Measurements from ENCODE around the gene EYA2. TPM values are rescaled to one million over a fixed set of nuclear protein-coding genes. Genes with fewer than 3 reads are reported as not detected.

EYA2 gene
- total RNA-seq, 6 experiments from 2014 or later = 0.14 to 0.51 (median 0.28) TPM; not detected in 1

GRCh38 chr20:47097691-47098622 lies 203.3 kb downstream of the EYA2 start:
- Mint-ChIP-seq H3K4me3 (no peak overlapping the region), H3K9me3 (peaks cover 27% of the 10 kb centered on the region), H3K36me3 (ENCODE audit: low read depth) (peaks cover 5% of the 10 kb centered on the region), H3K4me1 (ENCODE audit: low read depth) (peaks cover 6% of the 10 kb centered on the region; the same call in 1 of the 2 replicates), H3K27ac (no peak overlapping the region), H3K27me3 (ENCODE audit: insufficient read depth) (peaks cover 26% of the 10 kb centered on the region)
- no peak for DNase-seq
- TF ChIP-seq, protein P1, sequence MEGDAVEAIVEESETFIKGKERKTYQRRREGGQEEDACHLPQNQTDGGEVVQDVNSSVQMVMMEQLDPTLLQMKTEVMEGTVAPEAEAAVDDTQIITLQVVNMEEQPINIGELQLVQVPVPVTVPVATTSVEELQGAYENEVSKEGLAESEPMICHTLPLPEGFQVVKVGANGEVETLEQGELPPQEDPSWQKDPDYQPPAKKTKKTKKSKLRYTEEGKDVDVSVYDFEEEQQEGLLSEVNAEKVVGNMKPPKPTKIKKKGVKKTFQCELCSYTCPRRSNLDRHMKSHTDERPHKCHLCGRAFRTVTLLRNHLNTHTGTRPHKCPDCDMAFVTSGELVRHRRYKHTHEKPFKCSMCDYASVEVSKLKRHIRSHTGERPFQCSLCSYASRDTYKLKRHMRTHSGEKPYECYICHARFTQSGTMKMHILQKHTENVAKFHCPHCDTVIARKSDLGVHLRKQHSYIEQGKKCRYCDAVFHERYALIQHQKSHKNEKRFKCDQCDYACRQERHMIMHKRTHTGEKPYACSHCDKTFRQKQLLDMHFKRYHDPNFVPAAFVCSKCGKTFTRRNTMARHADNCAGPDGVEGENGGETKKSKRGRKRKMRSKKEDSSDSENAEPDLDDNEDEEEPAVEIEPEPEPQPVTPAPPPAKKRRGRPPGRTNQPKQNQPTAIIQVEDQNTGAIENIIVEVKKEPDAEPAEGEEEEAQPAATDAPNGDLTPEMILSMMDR (IDR thresholded peaks at IDR 0.05) = no peak

- Mint-ChIP-seq H3K4me1 (ENCODE audit: low read depth) (peaks cover 6% of the 10 kb centered on the region; the same call in 1 of the 2 replicates), H3K4me3 (no peak overlapping the region), H3K9me3 (peaks cover 27% of the 10 kb centered on the region), H3K36me3 (ENCODE audit: low read depth) (peaks cover 5% of the 10 kb centered on the region), H3K27me3 (ENCODE audit: insufficient read depth) (peaks cover 21% of the 10 kb centered on the region), H3K27ac (no peak overlapping the region)
- TF ChIP-seq, protein P1 (IDR thresholded peaks at IDR 0.05) = no peak
- DNase-seq = no peak
Observed at GRCh38 chr20:47099093-47099492, 204.4 kb downstream of the EYA2 start.

GRCh38 chr20:47099825-47100441 lies 205.3 kb downstream of the EYA2 start:
- TF ChIP-seq, protein P1 (IDR thresholded peaks at IDR 0.05) = no peak
- H3K27me3 Mint-ChIP-seq (ENCODE audit: insufficient read depth) = peaks cover 19% of the 10 kb centered on the region
- H3K4me3 Mint-ChIP-seq = no peak overlapping the region
- H3K36me3 Mint-ChIP-seq (ENCODE audit: low read depth) = peaks cover 5% of the 10 kb centered on the region
- H3K4me1 Mint-ChIP-seq (ENCODE audit: low read depth) = peaks cover 6% of the 10 kb centered on the region; the same call in 1 of the 2 replicates
- H3K9me3 Mint-ChIP-seq = peaks cover 27% of the 10 kb centered on the region
- no peak for DNase-seq
- H3K27ac Mint-ChIP-seq = no peak overlapping the region

DNA sequence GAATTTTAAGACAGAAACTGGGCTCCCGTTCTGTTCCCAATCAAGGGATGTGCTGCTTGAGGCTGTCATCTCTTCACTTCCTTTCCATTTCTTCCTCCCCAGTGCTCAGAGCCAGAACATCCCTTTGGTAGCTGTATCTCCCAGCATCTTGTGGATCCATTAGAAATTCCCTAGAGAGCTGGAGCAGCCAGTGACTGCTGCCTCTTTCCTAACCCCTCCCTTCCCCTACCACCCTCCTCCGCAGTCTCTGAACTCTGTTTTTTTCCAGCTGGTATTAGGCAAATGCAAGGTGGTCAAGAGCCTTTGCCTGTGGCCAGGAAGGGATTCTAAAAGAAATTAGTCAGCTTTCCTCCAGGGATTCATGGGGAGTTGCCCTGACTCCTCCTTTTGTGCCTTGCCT lies 208.0 kb downstream of the EYA2 start:
- TF ChIP-seq, protein P1 (IDR thresholded peaks at IDR 0.05) = no peak
- H3K4me1 Mint-ChIP-seq (ENCODE audit: low read depth) = peaks cover 6% of the 10 kb centered on the region; the same call in 1 of the 2 replicates
- H3K27me3 Mint-ChIP-seq (ENCODE audit: insufficient read depth) = peaks cover 12% of the 10 kb centered on the region
- H3K9me3 Mint-ChIP-seq = no peaks in the 10 kb centered on the region; the same call in 1 of the 2 replicates
- no peak for DNase-seq
- H3K27ac Mint-ChIP-seq = no peak overlapping the region
- no peak overlapping the region for H3K4me3 Mint-ChIP-seq
- H3K36me3 Mint-ChIP-seq (ENCODE audit: low read depth) = no peaks in the 10 kb centered on the region

- Mint-ChIP-seq H3K27ac (no peak overlapping the region), H3K4me1 (ENCODE audit: low read depth) (no peaks in the 10 kb centered on the region), H3K4me3 (no peak overlapping the region), H3K36me3 (ENCODE audit: low read depth) (peaks cover 8% of the 10 kb centered on the region), H3K9me3 (peaks cover 21% of the 10 kb centered on the region), H3K27me3 (ENCODE audit: insufficient read depth) (peaks cover 4% of the 10 kb centered on the region)
- TF ChIP-seq, protein P1 (IDR thresholded peaks at IDR 0.05) = no peak
- no peak for DNase-seq
Observed at GRCh38 chr20:47106786-47107185, 212.1 kb downstream of the EYA2 start.
